ENCODE data around the gene KRTAP26-1. TPM values are rescaled to one million over a fixed set of nuclear protein-coding genes. Genes with fewer than 3 reads are reported as not detected.

KRTAP26-1 gene
- total RNA-seq, 2 experiments from 2014 or later, result not detected

GRCh38 chr21:30345014-30345413, 24.9 kb upstream of the KRTAP26-1 start:
- CTCF ChIA-PET, result no interaction called here

GRCh38 chr21:30340714-30341573, 20.8 kb upstream of the KRTAP26-1 start:
- intact Hi-C loops (cut with DNase I, micrococcal nuclease), result loop anchor here (1.0 to 10.0 kb wide), 3 partner anchors 745 to 1264 kb away; no protein-coding TSS in a partner anchor
- H3K4me3 Mint-ChIP-seq, result no peak overlapping the region
- Histone ChIP-seq H3K4me3 (ENCODE audit: low read length) (no peak overlapping the region), H3K27me3 (ENCODE audit: control insufficient read depth in 1 of 2, insufficient read depth in 2 of 2, low read length in 2 of 2) (no peaks in the 10 kb centered on the region), H3K4me1 (ENCODE audit: insufficient read depth, low read length) (no peaks in the 10 kb centered on the region), H3K36me3 (ENCODE audit: insufficient read depth, low read length) (no peaks in the 10 kb centered on the region), H3K9me3 (ENCODE audit: control insufficient read depth in 1 of 2, insufficient read depth in 1 of 2, low read length in 2 of 2) (peaks cover 0 to 5% of the 10 kb centered on the region in 2 experiments), H3K27ac (ENCODE audit: low read depth in 1 of 2, low read length in 2 of 2) (no peak overlapping the region)
- DNase-seq, result peak in 9 of 14 experiments; percentile 0 to 42 (median 18)
- ChIA-PET POLR2A (no interaction called here), CTCF (interaction anchor here (0.5 to 1.5 kb wide), 2 partner anchors 745 to 878 kb away, joined by 4 to 5 read pairs; no protein-coding TSS in a partner anchor)
- H3K27me3 Mint-ChIP-seq, result peaks cover 9% of the 10 kb centered on the region
- no peaks in the 10 kb centered on the region for H3K4me1 Mint-ChIP-seq (ENCODE audit: low read depth)
- TF ChIP-seq, protein P1, sequence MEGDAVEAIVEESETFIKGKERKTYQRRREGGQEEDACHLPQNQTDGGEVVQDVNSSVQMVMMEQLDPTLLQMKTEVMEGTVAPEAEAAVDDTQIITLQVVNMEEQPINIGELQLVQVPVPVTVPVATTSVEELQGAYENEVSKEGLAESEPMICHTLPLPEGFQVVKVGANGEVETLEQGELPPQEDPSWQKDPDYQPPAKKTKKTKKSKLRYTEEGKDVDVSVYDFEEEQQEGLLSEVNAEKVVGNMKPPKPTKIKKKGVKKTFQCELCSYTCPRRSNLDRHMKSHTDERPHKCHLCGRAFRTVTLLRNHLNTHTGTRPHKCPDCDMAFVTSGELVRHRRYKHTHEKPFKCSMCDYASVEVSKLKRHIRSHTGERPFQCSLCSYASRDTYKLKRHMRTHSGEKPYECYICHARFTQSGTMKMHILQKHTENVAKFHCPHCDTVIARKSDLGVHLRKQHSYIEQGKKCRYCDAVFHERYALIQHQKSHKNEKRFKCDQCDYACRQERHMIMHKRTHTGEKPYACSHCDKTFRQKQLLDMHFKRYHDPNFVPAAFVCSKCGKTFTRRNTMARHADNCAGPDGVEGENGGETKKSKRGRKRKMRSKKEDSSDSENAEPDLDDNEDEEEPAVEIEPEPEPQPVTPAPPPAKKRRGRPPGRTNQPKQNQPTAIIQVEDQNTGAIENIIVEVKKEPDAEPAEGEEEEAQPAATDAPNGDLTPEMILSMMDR (IDR thresholded peaks at IDR 0.05), result peak; percentile 63
- ATAC-seq (ENCODE audit: poor library complexity), result no peak
- H3K27ac Mint-ChIP-seq, result no peak overlapping the region
- H3K9me3 Mint-ChIP-seq, result no peaks in the 10 kb centered on the region
- H3K36me3 Mint-ChIP-seq (ENCODE audit: low read depth), result no peaks in the 10 kb centered on the region

More at GRCh38 chr21:30345014-30345413, 24.9 kb upstream of the KRTAP26-1 start:
- Mint-ChIP-seq H3K9me3 (no peaks in the 10 kb centered on the region), H3K4me1 (ENCODE audit: low read depth) (no peaks in the 10 kb centered on the region), H3K27me3 (peaks cover 9% of the 10 kb centered on the region), H3K4me3 (no peak overlapping the region), H3K36me3 (ENCODE audit: low read depth) (no peaks in the 10 kb centered on the region), H3K27ac (no peak overlapping the region)
- no peak for DNase-seq
- intact Hi-C loops (cut with DNase I, micrococcal nuclease), result loop anchor here in 1 of 2 experiments (10.0 kb wide), 1 partner anchor 1260 kb away; no protein-coding TSS in a partner anchor
- no peaks in the 10 kb centered on the region for H3K27me3 ChIP-seq (ENCODE audit: control insufficient read depth in 1 of 2, insufficient read depth in 2 of 2, low read length in 2 of 2)
- H3K4me3 ChIP-seq (ENCODE audit: low read length), result no peak overlapping the region
- no peak for ATAC-seq (ENCODE audit: poor library complexity)
- H3K4me1 ChIP-seq (ENCODE audit: insufficient read depth, low read length), result no peaks in the 10 kb centered on the region
- no peaks in the 10 kb centered on the region for H3K36me3 ChIP-seq (ENCODE audit: insufficient read depth, low read length)
- no peak overlapping the region for H3K27ac ChIP-seq (ENCODE audit: low read depth in 1 of 2, low read length in 2 of 2)
- H3K9me3 ChIP-seq (ENCODE audit: control insufficient read depth in 1 of 2, insufficient read depth in 1 of 2, low read length in 2 of 2), result peaks cover 0 to 5% of the 10 kb centered on the region in 2 experiments
- TF ChIP-seq, protein P1 (IDR thresholded peaks at IDR 0.05), result no peak
- POLR2A ChIA-PET, result no interaction called here

DNA sequence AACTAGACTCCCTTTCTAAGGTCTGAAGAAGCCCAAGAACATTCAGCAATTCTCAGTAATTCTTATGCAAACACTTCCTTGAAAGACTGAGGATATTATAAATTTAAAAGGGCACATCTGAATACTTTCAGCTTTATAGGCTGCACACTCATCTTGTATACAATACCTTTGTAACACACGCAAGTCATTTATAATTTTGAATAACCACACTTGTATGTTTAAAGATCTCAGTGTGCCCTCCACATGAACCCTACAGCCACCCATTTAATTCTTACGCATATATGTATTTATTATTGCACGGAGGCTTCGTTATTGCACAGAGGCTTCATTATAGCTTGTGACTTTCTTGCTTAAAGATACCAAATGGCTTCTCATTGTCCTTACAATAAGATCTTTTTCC, 18.6 kb upstream of the KRTAP26-1 start:
- H3K4me3 ChIP-seq (ENCODE audit: low read length), result no peak overlapping the region
- TF ChIP-seq, protein P1 (IDR thresholded peaks at IDR 0.05), result no peak
- H3K27me3 Mint-ChIP-seq, result peaks cover 5% of the 10 kb centered on the region
- H3K4me1 ChIP-seq (ENCODE audit: insufficient read depth, low read length), result no peaks in the 10 kb centered on the region
- no peak overlapping the region for H3K4me3 Mint-ChIP-seq
- no peak for ATAC-seq (ENCODE audit: poor library complexity)
- intact Hi-C loops (cut with DNase I, micrococcal nuclease), result no loop called here
- no peaks in the 10 kb centered on the region for H3K9me3 ChIP-seq (ENCODE audit: control insufficient read depth in 1 of 2, insufficient read depth in 1 of 2, low read length in 2 of 2)
- H3K4me1 Mint-ChIP-seq (ENCODE audit: low read depth), result no peaks in the 10 kb centered on the region
- CTCF ChIA-PET, result interaction anchor here (0.7 to 1.3 kb wide), 2 partner anchors 8 to 1214 kb away, joined by 3 read pairs; no protein-coding TSS in a partner anchor
- no peaks in the 10 kb centered on the region for H3K36me3 Mint-ChIP-seq (ENCODE audit: low read depth)
- H3K27ac ChIP-seq (ENCODE audit: low read depth in 1 of 2, low read length in 2 of 2), result no peak overlapping the region
- H3K36me3 ChIP-seq (ENCODE audit: insufficient read depth, low read length), result no peaks in the 10 kb centered on the region
- H3K9me3 Mint-ChIP-seq, result no peaks in the 10 kb centered on the region
- no peak for DNase-seq
- POLR2A ChIA-PET, result no interaction called here
- no peak overlapping the region for H3K27ac Mint-ChIP-seq
- no peaks in the 10 kb centered on the region for H3K27me3 ChIP-seq (ENCODE audit: control insufficient read depth in 1 of 2, insufficient read depth in 2 of 2, low read length in 2 of 2)
